ENCODE results near the gene KCNIP3.

Gene KCNIP3

GRCh38 chr2:95274291-95275150, 22.6 kb upstream of the KCNIP3 start, which contains the start of gene PROM2:
Gene PROM2, plus strand, starts transcription at chr2:95274449. Its CDS starts 137 bp downstream, at chr2:95274586.
- DNase-seq (ENCODE audit: low read depth, low spot score), result no peak

- DNase-seq (ENCODE audit: low read depth, low spot score), result no peak
These were observed 22.0 kb upstream of the KCNIP3 start for GRCh38 chr2:95275151-95275515.

- no peak for DNase-seq (ENCODE audit: low read depth, low spot score)
These were observed 21.4 kb upstream of the KCNIP3 start for GRCh38 chr2:95275601-95276243.

GRCh38 chr2:95276244-95276887, 20.8 kb upstream of the KCNIP3 start:
- DNase-seq (ENCODE audit: low read depth, low spot score), result no peak

GRCh38 chr2:95276888-95277245, 20.3 kb upstream of the KCNIP3 start:
- DNase-seq (ENCODE audit: low read depth, low spot score), result no peak

- DNase-seq (ENCODE audit: low read depth, low spot score), result no peak
These were observed 19.8 kb upstream of the KCNIP3 start for GRCh38 chr2:95277246-95277906.

GRCh38 chr2:95278051-95278471, 19.1 kb upstream of the KCNIP3 start:
- no peak for DNase-seq (ENCODE audit: low read depth, low spot score)

- no peak for DNase-seq (ENCODE audit: low read depth, low spot score)
These were observed 18.4 kb upstream of the KCNIP3 start for GRCh38 chr2:95278637-95279225.

- no peak for DNase-seq (ENCODE audit: low read depth, low spot score)
These were observed 17.6 kb upstream of the KCNIP3 start for GRCh38 chr2:95279435-95280035.

- DNase-seq (ENCODE audit: low read depth, low spot score), result no peak
These were observed 16.1 kb upstream of the KCNIP3 start for GRCh38 chr2:95281071-95281470.

- no peak for DNase-seq (ENCODE audit: low read depth, low spot score)
These were observed 15.4 kb upstream of the KCNIP3 start for GRCh38 chr2:95281786-95282185.

GRCh38 chr2:95282458-95282857, 14.7 kb upstream of the KCNIP3 start:
- no peak for DNase-seq (ENCODE audit: low read depth, low spot score)

- no peak for DNase-seq (ENCODE audit: low read depth, low spot score)
These were observed 13.6 kb upstream of the KCNIP3 start for GRCh38 chr2:95283562-95283961.

GRCh38 chr2:95284886-95285541, 12.1 kb upstream of the KCNIP3 start:
- no peak for DNase-seq (ENCODE audit: low read depth, low spot score)

GRCh38 chr2:95285542-95285932, 11.6 kb upstream of the KCNIP3 start:
- no peak for DNase-seq (ENCODE audit: low read depth, low spot score)

- DNase-seq (ENCODE audit: low read depth, low spot score), result no peak
These were observed 9.8 kb upstream of the KCNIP3 start for GRCh38 chr2:95287336-95287735.

- DNase-seq (ENCODE audit: low read depth, low spot score), result no peak
These were observed 9.3 kb upstream of the KCNIP3 start for GRCh38 chr2:95287806-95288205.

- DNase-seq (ENCODE audit: low read depth, low spot score), result no peak
These were observed 7.9 kb upstream of the KCNIP3 start for GRCh38 chr2:95289253-95289652.

- DNase-seq (ENCODE audit: low read depth, low spot score), result no peak
These were observed 5.9 kb upstream of the KCNIP3 start for GRCh38 chr2:95291222-95291621.

- DNase-seq (ENCODE audit: low read depth, low spot score), result no peak
These were observed 4.4 kb upstream of the KCNIP3 start for GRCh38 chr2:95292623-95293260.
